HepG2 (cell line): ENCODE data around the gene TBC1D10B. TPM values are rescaled to one million over a fixed set of nuclear protein-coding genes. Genes with fewer than 3 reads are reported as not detected.

Experiments used
- CHD4 ChIP-seq: fragments of 200-600 bp; sonication (generic); IDR thresholded peaks from 2 replicates; pipeline ENCODE4 v1.7.0; 2017; ENCODE audit warnings: mild to moderate bottlenecking, low read length, borderline replicate concordance
- DR1 ChIP-seq: sonication (generic); formaldehyde crosslinking; IDR thresholded peaks from 2 replicates; pipeline ENCODE4 v1.8.0; 2021; ENCODE audit warnings: mild to moderate bottlenecking, missing genetic modification reagents, inconsistent platforms
- FOXA3 ChIP-seq: IDR thresholded peaks from 2 replicates; pipeline ENCODE4 v1.6.1; 2016; ENCODE audit warnings: missing genetic modification reagents, missing compliant biosample characterization
- KDM5B ChIP-seq: sonication (generic); formaldehyde crosslinking; IDR thresholded peaks from 2 replicates; pipeline ENCODE4 v1.4.0; 2020; ENCODE audit warnings: missing genetic modification reagents, mild to moderate bottlenecking, borderline replicate concordance
- MAZ ChIP-seq, 2 experiments: sonication (generic) in 1 of 2; formaldehyde crosslinking in 1 of 2; IDR thresholded peaks; 2 replicates each; pipeline versions ENCODE4 v1.5.0 to v1.6.1; 2012 to 2020; ENCODE audit warnings: low read depth in 2 of 2, mild to moderate bottlenecking in 2 of 2, borderline replicate concordance in 1 of 2, improper control_type of control experiment in 1 of 2, low read length in 1 of 2, missing genetic modification reagents in 1 of 2, moderate library complexity in 1 of 2
- MLLT10 ChIP-seq: sonication (generic); formaldehyde crosslinking; IDR thresholded peaks from 2 replicates; pipeline ENCODE4 v1.4.0; 2020; ENCODE audit warnings: missing genetic modification reagents
- NPAS2 ChIP-seq: sonication (generic); formaldehyde crosslinking; IDR thresholded peaks from 2 replicates; pipeline ENCODE4 v1.8.0; 2022; ENCODE audit warnings: mild to moderate bottlenecking, missing genetic modification reagents, borderline replicate concordance
- PHF5A ChIP-seq: IDR thresholded peaks from one replicate; pipeline ENCODE4 v1.6.1; 2018; ENCODE audit warnings: low read depth, missing genetic modification reagents; ENCODE audit not compliant: unreplicated experiment
- RXRB ChIP-seq: IDR thresholded peaks from 2 replicates; pipeline ENCODE4 v1.6.1; 2016; ENCODE audit warnings: borderline replicate concordance, missing genetic modification reagents, missing compliant biosample characterization
- SMAD9 ChIP-seq: sonication (generic); formaldehyde crosslinking; IDR thresholded peaks from 2 replicates; pipeline ENCODE4 v1.5.1; 2020; ENCODE audit warnings: mild to moderate bottlenecking, missing genetic modification reagents
- SOX6 ChIP-seq, 2 experiments: fragments of 450-650 bp in 1 of 2; sonication (generic) in 1 of 2; formaldehyde crosslinking in 1 of 2; IDR thresholded peaks; 2 replicates each; pipeline versions ENCODE4 v1.4.0 to v1.6.1; 2017 to 2020; ENCODE audit warnings: antibody characterized with exemption in 1 of 2, mild to moderate bottlenecking in 1 of 2, missing genetic modification reagents in 1 of 2
- U2AF2 ChIP-seq: fragments of 200-400 bp; formaldehyde crosslinking; IDR thresholded peaks from 2 replicates; pipeline ENCODE4 v1.6.1; 2017; ENCODE audit warnings: low read depth, mild to moderate bottlenecking, low read length
- ZNF430 ChIP-seq: sonication (generic); formaldehyde crosslinking; IDR thresholded peaks from 2 replicates; pipeline ENCODE4 v1.9.0; 2021; ENCODE audit warnings: mild to moderate bottlenecking, missing genetic modification reagents
- ZNF432 ChIP-seq: sonication (generic); formaldehyde crosslinking; IDR thresholded peaks from 2 replicates; pipeline ENCODE4 v1.5.0; 2020; ENCODE audit warnings: missing genetic modification reagents, mild to moderate bottlenecking, borderline replicate concordance
- ZNF761 ChIP-seq: sonication (generic); formaldehyde crosslinking; conservative IDR thresholded peaks from 2 replicates; pipeline ENCODE4 v1.4.0; 2020; ENCODE audit warnings: mild to moderate bottlenecking, missing genetic modification reagents
- polyA plus RNA-seq, 8 experiments: library from polyadenylated mRNA; depleted of rRNA in 3 of 8; stranded (reverse) in 7 of 8; unstranded in 1 of 8; fragments of >200 nt; fragmentation: Illumina TruSeq in 4 of 8; extraction: Trizol in 4 of 8; gene quantifications; 2 replicates each; pipeline versions ENCODE4 v1.2.1 to v1.2.3, GENCODE V29; 2011 to 2016; ENCODE audit warnings: low read depth in 4 of 8, missing spikeins in 1 of 8, mixed read lengths in 1 of 8; ENCODE audit not compliant: insufficient read depth in 1 of 8
- total RNA-seq, 5 experiments: library from RNA; depleted of rRNA; stranded (reverse); fragments of >200 nt; fragmentation: Illumina TruSeq; extraction: Trizol; gene quantifications; 2 replicates each; pipeline ENCODE4 v1.2.3, GENCODE V29; 2016; ENCODE audit warnings: low read depth in 1 of 5
- TF ChIP-seq, protein P1 (sequence below): sonication (generic); formaldehyde crosslinking; conservative IDR thresholded peaks from 2 replicates; pipeline ENCODE4 v1.8.0; 2022; ENCODE audit warnings: missing genetic modification reagents
- TF ChIP-seq, protein P2 (sequence below): sonication (generic); formaldehyde crosslinking; IDR thresholded peaks from 2 replicates; pipeline ENCODE4 v1.8.0; 2022; ENCODE audit warnings: mild to moderate bottlenecking, missing genetic modification reagents; ENCODE audit not compliant: insufficient replicate concordance
- TF ChIP-seq, protein P3 (sequence below): IDR thresholded peaks from 2 replicates; pipeline ENCODE4 v1.6.1; 2016; ENCODE audit warnings: low read depth
- TF ChIP-seq, protein P4 (sequence below): sonication (generic); formaldehyde crosslinking; IDR thresholded peaks from 2 replicates; pipeline ENCODE4 v1.4.0; 2020; ENCODE audit warnings: missing genetic modification reagents
- TF ChIP-seq, protein P5 (sequence below): sonication (generic); formaldehyde crosslinking; IDR thresholded peaks from 2 replicates; pipeline ENCODE4 v1.8.1; 2023; ENCODE audit warnings: mild to moderate bottlenecking, missing genetic modification reagents

Gene TBC1D10B
- total and polyA plus RNA-seq, 2 of the 13 experiments (the other 11 are each of a cell fraction or from before 2014, with no cell fraction given), result 15.7 to 24.8 TPM

DNA sequence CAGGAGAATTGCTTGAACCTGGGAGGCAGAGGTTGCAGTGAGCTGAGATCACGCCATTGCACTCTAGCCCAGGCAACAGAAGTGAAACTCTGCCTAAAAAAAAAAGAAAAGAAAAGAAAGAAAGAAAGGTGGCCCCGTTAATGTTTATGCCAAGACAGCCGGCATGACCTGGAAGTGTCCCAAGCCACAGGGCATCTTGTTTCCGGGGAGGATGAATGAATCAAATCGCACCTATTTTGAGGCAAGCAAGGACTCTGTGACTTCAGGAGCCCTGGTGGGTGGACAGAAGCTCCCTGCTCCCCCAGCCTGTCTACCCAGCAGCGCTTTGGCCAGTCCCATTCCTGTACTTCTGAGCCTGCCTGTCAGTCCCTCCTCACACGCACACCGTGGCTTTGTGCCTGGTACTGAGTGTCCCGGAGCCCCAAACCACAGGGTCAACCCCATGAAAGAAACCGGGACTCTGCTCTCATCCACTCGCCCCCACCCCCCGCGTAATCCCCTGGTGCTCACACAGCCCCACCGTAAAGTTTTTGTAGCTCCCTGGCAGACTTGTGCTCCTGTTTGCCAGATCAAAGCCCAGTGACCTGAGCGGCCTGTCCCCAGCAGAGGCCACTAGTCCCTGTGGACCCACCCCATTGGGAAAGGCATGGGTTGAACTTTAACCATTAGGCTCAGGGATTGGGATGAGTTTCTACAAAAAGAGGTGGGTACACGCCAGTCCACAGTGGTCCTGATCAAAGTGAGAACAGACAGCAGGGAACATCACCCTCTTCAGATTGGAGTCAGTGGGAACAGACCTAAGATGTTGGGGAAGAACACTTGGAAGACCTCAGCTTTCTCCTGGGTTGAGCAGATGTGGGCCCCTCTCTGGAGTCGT lies 34.5 kb downstream of the TBC1D10B start (continued):
- TF ChIP-seq, protein P1, sequence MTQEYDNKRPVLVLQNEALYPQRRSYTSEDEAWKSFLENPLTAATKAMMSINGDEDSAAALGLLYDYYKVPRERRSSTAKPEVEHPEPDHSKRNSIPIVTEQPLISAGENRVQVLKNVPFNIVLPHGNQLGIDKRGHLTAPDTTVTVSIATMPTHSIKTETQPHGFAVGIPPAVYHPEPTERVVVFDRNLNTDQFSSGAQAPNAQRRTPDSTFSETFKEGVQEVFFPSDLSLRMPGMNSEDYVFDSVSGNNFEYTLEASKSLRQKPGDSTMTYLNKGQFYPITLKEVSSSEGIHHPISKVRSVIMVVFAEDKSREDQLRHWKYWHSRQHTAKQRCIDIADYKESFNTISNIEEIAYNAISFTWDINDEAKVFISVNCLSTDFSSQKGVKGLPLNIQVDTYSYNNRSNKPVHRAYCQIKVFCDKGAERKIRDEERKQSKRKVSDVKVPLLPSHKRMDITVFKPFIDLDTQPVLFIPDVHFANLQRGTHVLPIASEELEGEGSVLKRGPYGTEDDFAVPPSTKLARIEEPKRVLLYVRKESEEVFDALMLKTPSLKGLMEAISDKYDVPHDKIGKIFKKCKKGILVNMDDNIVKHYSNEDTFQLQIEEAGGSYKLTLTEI (CRISPR knock-in tag), result no peak
- peak; percentile 97 for TF ChIP-seq DR1
- TF ChIP-seq, protein P2, sequence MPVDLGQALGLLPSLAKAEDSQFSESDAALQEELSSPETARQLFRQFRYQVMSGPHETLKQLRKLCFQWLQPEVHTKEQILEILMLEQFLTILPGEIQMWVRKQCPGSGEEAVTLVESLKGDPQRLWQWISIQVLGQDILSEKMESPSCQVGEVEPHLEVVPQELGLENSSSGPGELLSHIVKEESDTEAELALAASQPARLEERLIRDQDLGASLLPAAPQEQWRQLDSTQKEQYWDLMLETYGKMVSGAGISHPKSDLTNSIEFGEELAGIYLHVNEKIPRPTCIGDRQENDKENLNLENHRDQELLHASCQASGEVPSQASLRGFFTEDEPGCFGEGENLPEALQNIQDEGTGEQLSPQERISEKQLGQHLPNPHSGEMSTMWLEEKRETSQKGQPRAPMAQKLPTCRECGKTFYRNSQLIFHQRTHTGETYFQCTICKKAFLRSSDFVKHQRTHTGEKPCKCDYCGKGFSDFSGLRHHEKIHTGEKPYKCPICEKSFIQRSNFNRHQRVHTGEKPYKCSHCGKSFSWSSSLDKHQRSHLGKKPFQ (CRISPR knock-in tag), result peak; percentile 91
- TF ChIP-seq MLLT10, result no peak
- no peak for TF ChIP-seq CHD4
- peak; percentile 61; the same call in 1 of the 2 replicates for TF ChIP-seq MAZ (IDR thresholded peaks at IDR 0.05; ENCODE audit: borderline replicate concordance, low read depth, low read length)
- TF ChIP-seq MAZ (CRISPR knock-in tag; IDR thresholded peaks at IDR 0.05; ENCODE audit: low read depth), result peak; percentile 47; the same call in 1 of the 2 replicates
- no peak for TF ChIP-seq ZNF430
- peak; percentile 38 for TF ChIP-seq KDM5B (CRISPR knock-in tag)
- TF ChIP-seq FOXA3 (CRISPR knock-in tag), result peak; percentile 55; the same call in 1 of the 2 replicates
- no peak for TF ChIP-seq U2AF2
- TF ChIP-seq, protein P3, sequence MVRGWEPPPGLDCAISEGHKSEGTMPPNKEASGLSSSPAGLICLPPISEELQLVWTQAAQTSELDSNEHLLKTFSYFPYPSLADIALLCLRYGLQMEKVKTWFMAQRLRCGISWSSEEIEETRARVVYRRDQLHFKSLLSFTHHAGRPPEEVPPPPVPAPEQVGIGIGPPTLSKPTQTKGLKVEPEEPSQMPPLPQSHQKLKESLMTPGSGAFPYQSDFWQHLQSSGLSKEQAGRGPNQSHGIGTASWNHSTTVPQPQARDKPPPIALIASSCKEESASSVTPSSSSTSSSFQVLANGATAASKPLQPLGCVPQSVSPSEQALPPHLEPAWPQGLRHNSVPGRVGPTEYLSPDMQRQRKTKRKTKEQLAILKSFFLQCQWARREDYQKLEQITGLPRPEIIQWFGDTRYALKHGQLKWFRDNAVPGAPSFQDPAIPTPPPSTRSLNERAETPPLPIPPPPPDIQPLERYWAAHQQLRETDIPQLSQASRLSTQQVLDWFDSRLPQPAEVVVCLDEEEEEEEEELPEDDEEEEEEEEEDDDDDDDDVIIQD (CRISPR knock-in tag), result peak; percentile 76
- TF ChIP-seq PHF5A (CRISPR knock-in tag), result no peak
- TF ChIP-seq, protein P4, sequence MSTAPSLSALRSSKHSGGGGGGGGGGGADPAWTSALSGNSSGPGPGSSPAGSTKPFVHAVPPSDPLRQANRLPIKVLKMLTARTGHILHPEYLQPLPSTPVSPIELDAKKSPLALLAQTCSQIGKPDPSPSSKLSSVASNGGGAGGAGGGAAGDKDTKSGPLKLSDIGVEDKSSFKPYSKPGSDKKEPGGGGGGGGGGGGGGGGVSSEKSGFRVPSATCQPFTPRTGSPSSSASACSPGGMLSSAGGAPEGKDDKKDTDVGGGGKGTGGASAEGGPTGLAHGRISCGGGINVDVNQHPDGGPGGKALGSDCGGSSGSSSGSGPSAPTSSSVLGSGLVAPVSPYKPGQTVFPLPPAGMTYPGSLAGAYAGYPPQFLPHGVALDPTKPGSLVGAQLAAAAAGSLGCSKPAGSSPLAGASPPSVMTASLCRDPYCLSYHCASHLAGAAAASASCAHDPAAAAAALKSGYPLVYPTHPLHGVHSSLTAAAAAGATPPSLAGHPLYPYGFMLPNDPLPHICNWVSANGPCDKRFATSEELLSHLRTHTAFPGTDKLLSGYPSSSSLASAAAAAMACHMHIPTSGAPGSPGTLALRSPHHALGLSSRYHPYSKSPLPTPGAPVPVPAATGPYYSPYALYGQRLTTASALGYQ, result peak; percentile 66; the same call in 1 of the 2 replicates
- peak; percentile 85 for TF ChIP-seq RXRB (CRISPR knock-in tag)
- no peak for TF ChIP-seq ZNF432 (CRISPR knock-in tag)
- no peak for TF ChIP-seq ZNF761 (CRISPR knock-in tag)
- TF ChIP-seq, protein P5, sequence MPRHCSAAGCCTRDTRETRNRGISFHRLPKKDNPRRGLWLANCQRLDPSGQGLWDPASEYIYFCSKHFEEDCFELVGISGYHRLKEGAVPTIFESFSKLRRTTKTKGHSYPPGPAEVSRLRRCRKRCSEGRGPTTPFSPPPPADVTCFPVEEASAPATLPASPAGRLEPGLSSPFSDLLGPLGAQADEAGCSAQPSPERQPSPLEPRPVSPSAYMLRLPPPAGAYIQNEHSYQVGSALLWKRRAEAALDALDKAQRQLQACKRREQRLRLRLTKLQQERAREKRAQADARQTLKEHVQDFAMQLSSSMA (CRISPR knock-in tag), result no peak; the same call in 1 of the 2 replicates
- no peak for TF ChIP-seq SOX6 (IDR thresholded peaks at IDR 0.05)
- TF ChIP-seq SOX6 (CRISPR knock-in tag; IDR thresholded peaks at IDR 0.05), result peak; percentile 27
- no peak; the same call in 1 of the 2 replicates for TF ChIP-seq SMAD9
- no peak for TF ChIP-seq NPAS2 (CRISPR knock-in tag)
